H1 (cell line): ENCODE data around the gene HSPD1. TPM values are rescaled to one million over a fixed set of nuclear protein-coding genes. Genes with fewer than 3 reads are reported as not detected.

Experiments used
- ATF2 ChIP-seq: IDR thresholded peaks from 2 replicates; pipeline ENCODE4 v1.6.1; 2012; ENCODE audit warnings: low read length, inconsistent platforms
- BACH1 ChIP-seq: IDR thresholded peaks from 2 replicates; pipeline ENCODE4 v1.6.1; 2012; ENCODE audit warnings: low read length, improper control_type of control experiment
- BCL11A ChIP-seq, 2 experiments: IDR thresholded peaks; one replicate each; pipeline ENCODE4 v1.6.1; 2011; ENCODE audit warnings: low read depth in 2 of 2, low read length in 2 of 2, mild to moderate bottlenecking in 2 of 2
- BRCA1 ChIP-seq: IDR thresholded peaks from 2 replicates; pipeline ENCODE4 v1.6.1; 2012; ENCODE audit warnings: low read depth, low read length, improper control_type of control experiment
- CBX8 ChIP-seq: fragments of 300-800, 300-1000 bp; sonication (generic); IDR thresholded peaks from 2 replicates; pipeline ENCODE4 v1.7.1; 2016; ENCODE audit warnings: low read depth, low read length, borderline replicate concordance
- CEBPB ChIP-seq: IDR thresholded peaks from 2 replicates; pipeline ENCODE4 v1.6.1; 2012; ENCODE audit warnings: low read depth, low read length
- CHD2 ChIP-seq: IDR thresholded peaks from 2 replicates; pipeline ENCODE4 v1.6.1; 2012; ENCODE audit warnings: low read length, improper control_type of control experiment
- CTCF ChIP-seq, 3 experiments: IDR thresholded peaks; 1 replicate in 2 of 3; 2 replicates in 1 of 3; pipeline versions ENCODE4 v1.5.1 to v1.6.1; 2011; ENCODE audit warnings: low read length in 3 of 3, mild to moderate bottlenecking in 3 of 3, inconsistent platforms in 2 of 3, low read depth in 1 of 3, moderate library complexity in 1 of 3; ENCODE audit not compliant: insufficient read depth in 1 of 3; ENCODE audit errors: control extremely low read depth in 1 of 3
- EGR1 ChIP-seq: IDR thresholded peaks from 2 replicates; pipeline ENCODE4 v1.6.1; 2011; ENCODE audit warnings: low read depth, low read length, borderline replicate concordance
- FOSL1 ChIP-seq: IDR thresholded peaks from 2 replicates; pipeline ENCODE4 v1.6.1; 2011; ENCODE audit warnings: mild to moderate bottlenecking, low read depth, low read length, moderate library complexity; ENCODE audit not compliant: insufficient read depth
- HDAC6 ChIP-seq: IDR thresholded peaks from one replicate; pipeline ENCODE4 v1.7.1; 2012; ENCODE audit warnings: low read depth, mild to moderate bottlenecking, inconsistent platforms, low read length, moderate library complexity
- JUND ChIP-seq: IDR thresholded peaks from 2 replicates; pipeline ENCODE4 v1.6.1; 2011; ENCODE audit warnings: mild to moderate bottlenecking, improper control_type of control experiment, low read length
- KDM1A ChIP-seq: fragments of 200-600, 300-600 bp; sonication (generic); IDR thresholded peaks from 2 replicates; pipeline ENCODE4 v1.7.1; 2016; ENCODE audit warnings: mild to moderate bottlenecking, low read length, borderline replicate concordance
- KDM5A ChIP-seq: fragments of 200-600 bp; IDR thresholded peaks from 2 replicates; pipeline ENCODE4 v1.7.1; 2012; ENCODE audit warnings: mild to moderate bottlenecking, low read length, inconsistent platforms, mixed read lengths
- MAX ChIP-seq: IDR thresholded peaks from 2 replicates; pipeline ENCODE4 v1.6.1; 2012; ENCODE audit warnings: inconsistent platforms
- NANOG ChIP-seq: IDR thresholded peaks from 2 replicates; pipeline ENCODE4 v1.6.1; 2011; ENCODE audit warnings: low read length, low read depth, mild to moderate bottlenecking, inconsistent platforms; ENCODE audit not compliant: insufficient read depth, poor library complexity, severe bottlenecking
- NRF1 ChIP-seq: IDR thresholded peaks from 2 replicates; pipeline ENCODE4 v1.6.1; 2011; ENCODE audit warnings: mild to moderate bottlenecking, low read depth, low read length, improper control_type of control experiment
- POLR2AphosphoS5 ChIP-seq: IDR thresholded peaks from 2 replicates; pipeline ENCODE4 v1.6.1; 2011; ENCODE audit warnings: low read depth, low read length
- TAF1 ChIP-seq: IDR thresholded peaks from 2 replicates; pipeline ENCODE4 v1.6.1; 2011; ENCODE audit warnings: mild to moderate bottlenecking, low read depth, low read length
- TAF7 ChIP-seq: optimal IDR thresholded peaks from 2 replicates; pipeline ENCODE3; 2011; ENCODE audit warnings: low read depth, mild to moderate bottlenecking, inconsistent platforms, low read length, moderate library complexity, borderline replicate concordance
- TEAD4 ChIP-seq: IDR thresholded peaks from 2 replicates; pipeline ENCODE4 v1.6.1; 2012; ENCODE audit warnings: low read depth, low read length, inconsistent platforms, mixed read lengths
- polyA plus RNA-seq, 7 experiments: library from polyadenylated mRNA; depleted of rRNA in 3 of 7; stranded (reverse) in 5 of 7; unstranded in 2 of 7; fragments of >200 nt in 5 of 7; fragments of 200-250 nt in 2 of 7; gene quantifications; 1 replicate in 5 of 7; 2 replicates in 1 of 7; 4 replicates in 1 of 7; pipeline versions ENCODE4 v1.2.1 to v1.2.3, GENCODE V29; 2011 to 2013; ENCODE audit warnings: missing spikeins in 2 of 7, mixed read lengths in 2 of 7
- total RNA-seq: library from RNA; stranded (reverse); fragmentation: NEBNext Ultra II Directional; extraction: Animal tissue kit (Norgen Biotek cat#: 25700); gene quantifications from 2 replicates; pipeline ENCODE4 v1.2.1, GENCODE V29; 2021

Gene HSPD1
- total and polyA plus RNA-seq, 2 of the 8 experiments (the other 6 are each of a cell fraction or from before 2014, with no cell fraction given): 221 to 1,108 TPM

- TF ChIP-seq CTCF (IDR thresholded peaks at IDR 0.05; ENCODE audit: control extremely low read depth in 1 of 3, insufficient read depth in 1 of 3, low read depth in 1 of 3, low read length in 3 of 3) (no peak), BACH1 (no peak), CHD2 (peak; percentile 70), HDAC6 (no peak), MAX (peak; percentile 96), TAF7 (peak; percentile 83), FOSL1 (no peak), NRF1 (peak; percentile 28; the same call in 1 of the 2 replicates), CEBPB (no peak), CBX8 (no peak), POLR2AphosphoS5 (peak; percentile 97), BRCA1 (no peak; the same call in 1 of the 2 replicates), EGR1 (peak; percentile 40; the same call in 1 of the 2 replicates), TAF1 (peak; percentile 91), NANOG (peak; percentile 42), ATF2 (0 out of 2 replicates have a peak, but pooled peaks have one; percentile 10), KDM5A (no peak), JUND (peak; percentile 97), BCL11A (IDR thresholded peaks at IDR 0.05; ENCODE audit: low read depth in 2 of 2, low read length in 2 of 2) (no peak), KDM1A (no peak), TEAD4 (no peak)
Observed at GRCh38 chr2:197515739-197516392, 16.2 kb upstream of the HSPD1 start, which contains the start of gene MOB4 (continued).
